Liver (tissue), 3 donors: ENCODE data around the gene GPR22.

ENCODE experiments used
- JUND ChIP-seq, 2 donors: IDR thresholded peaks; 2 replicates each; pipeline ENCODE4 v1.6.1; 2016; ENCODE audit warnings: antibody characterized with exemption in 2 of 2
- RAD21 ChIP-seq, 2 donors: IDR thresholded peaks; 2 replicates each; pipeline ENCODE4 v1.6.1; 2016; ENCODE audit warnings: antibody characterized with exemption in 2 of 2, mild to moderate bottlenecking in 2 of 2
- RXRA ChIP-seq, 2 donors: IDR thresholded peaks; 2 replicates each; pipeline ENCODE4 v1.6.1; 2017 to 2018; ENCODE audit warnings: antibody characterized with exemption in 2 of 2, mild to moderate bottlenecking in 1 of 2
- YY1 ChIP-seq: IDR thresholded peaks from 2 replicates; pipeline ENCODE4 v1.6.1; 2016; ENCODE audit warnings: antibody characterized with exemption, mild to moderate bottlenecking
- ZBTB33 ChIP-seq: IDR thresholded peaks from 2 replicates; pipeline ENCODE4 v1.6.1; 2016; ENCODE audit warnings: antibody characterized with exemption
- TF ChIP-seq, protein P1 (sequence below): IDR thresholded peaks from 2 replicates; pipeline ENCODE4 v1.6.1; 2016; ENCODE audit warnings: antibody characterized with exemption, mild to moderate bottlenecking
- TF ChIP-seq, protein P2 (sequence below): fragments of 150-350 bp; IDR thresholded peaks from 2 replicates; pipeline ENCODE4 v1.5.1; 2017; ENCODE audit warnings: improper control_type of control experiment, low read depth, low read length; ENCODE audit not compliant: missing input control
- TF ChIP-seq, protein P3 (sequence below): IDR thresholded peaks from 2 replicates; pipeline ENCODE4 v1.6.1; 2016; ENCODE audit warnings: antibody characterized with exemption
- TF ChIP-seq, protein P4 (sequence below): IDR thresholded peaks from 2 replicates; pipeline ENCODE4 v1.6.1; 2016; ENCODE audit warnings: antibody characterized with exemption
- donor health status: healthy.
- donor health status: healthy.

DNA sequence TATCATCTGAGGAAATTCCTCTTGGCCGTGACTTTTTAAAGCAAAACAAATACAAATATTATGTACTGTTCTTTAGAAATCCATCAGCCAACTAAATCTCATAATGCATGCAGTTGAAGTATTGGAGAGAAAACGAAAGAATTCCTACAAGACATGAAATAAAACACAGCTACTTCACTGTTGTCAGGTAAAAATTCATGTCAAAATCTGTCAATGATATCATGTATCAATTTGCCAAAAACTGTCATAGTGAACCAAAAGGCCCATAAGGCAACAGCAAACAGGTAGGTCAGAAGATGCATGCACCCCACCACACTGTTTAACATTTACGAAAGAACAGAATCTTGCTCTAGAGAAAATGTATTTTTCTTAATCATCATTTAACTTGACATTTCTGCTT is 2.3 kb downstream of the GPR22 start:
- TF ChIP-seq, protein P1, sequence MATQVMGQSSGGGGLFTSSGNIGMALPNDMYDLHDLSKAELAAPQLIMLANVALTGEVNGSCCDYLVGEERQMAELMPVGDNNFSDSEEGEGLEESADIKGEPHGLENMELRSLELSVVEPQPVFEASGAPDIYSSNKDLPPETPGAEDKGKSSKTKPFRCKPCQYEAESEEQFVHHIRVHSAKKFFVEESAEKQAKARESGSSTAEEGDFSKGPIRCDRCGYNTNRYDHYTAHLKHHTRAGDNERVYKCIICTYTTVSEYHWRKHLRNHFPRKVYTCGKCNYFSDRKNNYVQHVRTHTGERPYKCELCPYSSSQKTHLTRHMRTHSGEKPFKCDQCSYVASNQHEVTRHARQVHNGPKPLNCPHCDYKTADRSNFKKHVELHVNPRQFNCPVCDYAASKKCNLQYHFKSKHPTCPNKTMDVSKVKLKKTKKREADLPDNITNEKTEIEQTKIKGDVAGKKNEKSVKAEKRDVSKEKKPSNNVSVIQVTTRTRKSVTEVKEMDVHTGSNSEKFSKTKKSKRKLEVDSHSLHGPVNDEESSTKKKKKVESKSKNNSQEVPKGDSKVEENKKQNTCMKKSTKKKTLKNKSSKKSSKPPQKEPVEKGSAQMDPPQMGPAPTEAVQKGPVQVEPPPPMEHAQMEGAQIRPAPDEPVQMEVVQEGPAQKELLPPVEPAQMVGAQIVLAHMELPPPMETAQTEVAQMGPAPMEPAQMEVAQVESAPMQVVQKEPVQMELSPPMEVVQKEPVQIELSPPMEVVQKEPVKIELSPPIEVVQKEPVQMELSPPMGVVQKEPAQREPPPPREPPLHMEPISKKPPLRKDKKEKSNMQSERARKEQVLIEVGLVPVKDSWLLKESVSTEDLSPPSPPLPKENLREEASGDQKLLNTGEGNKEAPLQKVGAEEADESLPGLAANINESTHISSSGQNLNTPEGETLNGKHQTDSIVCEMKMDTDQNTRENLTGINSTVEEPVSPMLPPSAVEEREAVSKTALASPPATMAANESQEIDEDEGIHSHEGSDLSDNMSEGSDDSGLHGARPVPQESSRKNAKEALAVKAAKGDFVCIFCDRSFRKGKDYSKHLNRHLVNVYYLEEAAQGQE: no peak
- TF ChIP-seq, protein P2, sequence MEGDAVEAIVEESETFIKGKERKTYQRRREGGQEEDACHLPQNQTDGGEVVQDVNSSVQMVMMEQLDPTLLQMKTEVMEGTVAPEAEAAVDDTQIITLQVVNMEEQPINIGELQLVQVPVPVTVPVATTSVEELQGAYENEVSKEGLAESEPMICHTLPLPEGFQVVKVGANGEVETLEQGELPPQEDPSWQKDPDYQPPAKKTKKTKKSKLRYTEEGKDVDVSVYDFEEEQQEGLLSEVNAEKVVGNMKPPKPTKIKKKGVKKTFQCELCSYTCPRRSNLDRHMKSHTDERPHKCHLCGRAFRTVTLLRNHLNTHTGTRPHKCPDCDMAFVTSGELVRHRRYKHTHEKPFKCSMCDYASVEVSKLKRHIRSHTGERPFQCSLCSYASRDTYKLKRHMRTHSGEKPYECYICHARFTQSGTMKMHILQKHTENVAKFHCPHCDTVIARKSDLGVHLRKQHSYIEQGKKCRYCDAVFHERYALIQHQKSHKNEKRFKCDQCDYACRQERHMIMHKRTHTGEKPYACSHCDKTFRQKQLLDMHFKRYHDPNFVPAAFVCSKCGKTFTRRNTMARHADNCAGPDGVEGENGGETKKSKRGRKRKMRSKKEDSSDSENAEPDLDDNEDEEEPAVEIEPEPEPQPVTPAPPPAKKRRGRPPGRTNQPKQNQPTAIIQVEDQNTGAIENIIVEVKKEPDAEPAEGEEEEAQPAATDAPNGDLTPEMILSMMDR: no peak
- TF ChIP-seq RAD21 (IDR thresholded peaks at IDR 0.05) (no peak), JUND (IDR thresholded peaks at IDR 0.05) (no peak), YY1 (no peak), ZBTB33 (no peak), RXRA (IDR thresholded peaks at IDR 0.05) (no peak)
- TF ChIP-seq, protein P3, sequence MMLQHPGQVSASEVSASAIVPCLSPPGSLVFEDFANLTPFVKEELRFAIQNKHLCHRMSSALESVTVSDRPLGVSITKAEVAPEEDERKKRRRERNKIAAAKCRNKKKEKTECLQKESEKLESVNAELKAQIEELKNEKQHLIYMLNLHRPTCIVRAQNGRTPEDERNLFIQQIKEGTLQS: no peak
- TF ChIP-seq, protein P4, sequence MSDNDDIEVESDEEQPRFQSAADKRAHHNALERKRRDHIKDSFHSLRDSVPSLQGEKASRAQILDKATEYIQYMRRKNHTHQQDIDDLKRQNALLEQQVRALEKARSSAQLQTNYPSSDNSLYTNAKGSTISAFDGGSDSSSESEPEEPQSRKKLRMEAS: no peak
